ENCODE data around the gene MEIS1. TPM values are rescaled to one million over a fixed set of nuclear protein-coding genes. Genes with fewer than 3 reads are reported as not detected.

MEIS1 gene
- total RNA-seq, 1 experiment from 2014 or later, result 0.66 TPM

- Mint-ChIP-seq H3K36me3 (ENCODE audit: insufficient read depth in 1 of 3, low read depth in 3 of 3) (no peaks in the 10 kb centered on the region), H3K4me3 (no peak overlapping the region), H3K27me3 (ENCODE audit: low read depth) (no peaks in the 10 kb centered on the region), H3K9me3 (no peaks in the 10 kb centered on the region), H3K4me1 (peaks cover 22 to 23% of the 10 kb centered on the region in 2 experiments), H3K27ac (no peak overlapping the region)
- Histone ChIP-seq H2BK20ac (ENCODE audit: low read depth, low read length, poor library complexity, severe bottlenecking) (no peak overlapping the region), H3K27ac (ENCODE audit: insufficient read length, low read depth, low read length) (no peak overlapping the region), H3K27me3 (ENCODE audit: insufficient read depth, low read length) (no peaks in the 10 kb centered on the region), H2BK5ac (ENCODE audit: insufficient read length, low read length) (no peak overlapping the region), H3K23me2 (ENCODE audit: insufficient read length, low read depth, low read length, poor library complexity, severe bottlenecking) (no peaks in the 10 kb centered on the region), H3K4ac (ENCODE audit: low read depth, low read length) (no peak overlapping the region), H4K5ac (ENCODE audit: insufficient read length, low read depth, low read length) (no peak overlapping the region), H3K18ac (ENCODE audit: insufficient read length, low read depth, low read length) (no peak overlapping the region), H2BK120ac (ENCODE audit: low read depth, low read length, poor library complexity, severe bottlenecking) (no peak overlapping the region), H2BK15ac (ENCODE audit: low read depth, low read length) (no peak overlapping the region), H3T11ph (ENCODE audit: low read length) (no peak overlapping the region), H4K8ac (replicated peaks; ENCODE audit: insufficient read length, low read depth, low read length) (no peak overlapping the region), H2BK12ac (ENCODE audit: insufficient read length, low read depth, low read length) (no peak overlapping the region), H2AFZ (ENCODE audit: low read length) (no peak overlapping the region), H4K91ac (ENCODE audit: insufficient read length, low read depth, low read length) (no peak overlapping the region), H3K14ac (ENCODE audit: insufficient read depth, low read length) (no peak overlapping the region), H3K9ac (ENCODE audit: extremely low read depth, insufficient read length, low read length) (no peak overlapping the region), H3K79me1 (ENCODE audit: insufficient read depth, low read depth, low read length, poor library complexity, severe bottlenecking) (no peaks in the 10 kb centered on the region), H4K20me1 (ENCODE audit: control insufficient read depth, insufficient read depth, insufficient read length) (no peaks in the 10 kb centered on the region), H3K4me1 (ENCODE audit: insufficient read depth, low read length) (peaks cover 7% of the 10 kb centered on the region), H3K79me2 (ENCODE audit: insufficient read depth, low read length) (no peaks in the 10 kb centered on the region), H3K56ac (ENCODE audit: insufficient read length, low read depth, low read length) (no peak overlapping the region), H2AK5ac (ENCODE audit: insufficient read length, low read length) (no peak overlapping the region), H3K4me2 (ENCODE audit: insufficient read depth, insufficient read length, low read length) (no peak overlapping the region), H3K23ac (ENCODE audit: insufficient read length, low read depth, low read length) (no peak overlapping the region), H3K9me3 (ENCODE audit: control insufficient read depth, low read depth, low read length) (no peaks in the 10 kb centered on the region)
- DNase-seq, result no peak
- WGBS (ENCODE audit: extremely low coverage, insufficient read length, low lambda C conversion rate), result no CpG with 5 or more reads among the region's 2 CpGs
- TF ChIP-seq, protein P1, sequence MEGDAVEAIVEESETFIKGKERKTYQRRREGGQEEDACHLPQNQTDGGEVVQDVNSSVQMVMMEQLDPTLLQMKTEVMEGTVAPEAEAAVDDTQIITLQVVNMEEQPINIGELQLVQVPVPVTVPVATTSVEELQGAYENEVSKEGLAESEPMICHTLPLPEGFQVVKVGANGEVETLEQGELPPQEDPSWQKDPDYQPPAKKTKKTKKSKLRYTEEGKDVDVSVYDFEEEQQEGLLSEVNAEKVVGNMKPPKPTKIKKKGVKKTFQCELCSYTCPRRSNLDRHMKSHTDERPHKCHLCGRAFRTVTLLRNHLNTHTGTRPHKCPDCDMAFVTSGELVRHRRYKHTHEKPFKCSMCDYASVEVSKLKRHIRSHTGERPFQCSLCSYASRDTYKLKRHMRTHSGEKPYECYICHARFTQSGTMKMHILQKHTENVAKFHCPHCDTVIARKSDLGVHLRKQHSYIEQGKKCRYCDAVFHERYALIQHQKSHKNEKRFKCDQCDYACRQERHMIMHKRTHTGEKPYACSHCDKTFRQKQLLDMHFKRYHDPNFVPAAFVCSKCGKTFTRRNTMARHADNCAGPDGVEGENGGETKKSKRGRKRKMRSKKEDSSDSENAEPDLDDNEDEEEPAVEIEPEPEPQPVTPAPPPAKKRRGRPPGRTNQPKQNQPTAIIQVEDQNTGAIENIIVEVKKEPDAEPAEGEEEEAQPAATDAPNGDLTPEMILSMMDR (conservative IDR thresholded peaks at IDR 0.05), result no peak
Measured at GRCh38 chr2:66544258-66544657, 109.3 kb downstream of the MEIS1 start.

Data from H9 (cell line).